GM18498 (cell line): ENCODE data around the gene SPAG16.
A peak's percentile ranks its signal among the peaks of the same experiment; 100 is the strongest.
"Not testable (repeated sequence)": the region's sequence is repeated elsewhere in the genome, so short reads cannot be mapped to it uniquely, and the experiment has no call there.

Experiments
- ATAC-seq: cut with Tn5 transposase; IDR thresholded peaks from one replicate; pipeline ENCODE4 v1.9.1; 2021; ENCODE audit warnings: mild to moderate bottlenecking, moderate library complexity; ENCODE audit not compliant: unreplicated experiment

The SPAG16 gene

GRCh38 chr2:213688133-213688532, 403.9 kb downstream of the SPAG16 start:
- ATAC-seq: no peak

GRCh38 chr2:213688825-213689224, 404.6 kb downstream of the SPAG16 start:
- not testable (repeated sequence) for ATAC-seq

GRCh38 chr2:213689585-213689984, 405.3 kb downstream of the SPAG16 start:
- ATAC-seq: no peak

- ATAC-seq: no peak
Observed at GRCh38 chr2:213691351-213691750, 407.1 kb downstream of the SPAG16 start.

GRCh38 chr2:213696442-213696841, 412.2 kb downstream of the SPAG16 start:
- peak; percentile 74 for ATAC-seq

GRCh38 chr2:213701365-213701764, 417.1 kb downstream of the SPAG16 start:
- not testable (repeated sequence) for ATAC-seq

- no peak for ATAC-seq
Observed at GRCh38 chr2:213703406-213704098, 419.3 kb downstream of the SPAG16 start.

GRCh38 chr2:213710164-213710563, 425.9 kb downstream of the SPAG16 start:
- no peak for ATAC-seq

GRCh38 chr2:213718411-213718810, 434.1 kb downstream of the SPAG16 start:
- not testable (repeated sequence) for ATAC-seq

- no peak for ATAC-seq
Observed at GRCh38 chr2:213722565-213722964, 438.3 kb downstream of the SPAG16 start.

- ATAC-seq: no peak
Observed at GRCh38 chr2:213723041-213723560, 438.8 kb downstream of the SPAG16 start.

GRCh38 chr2:213723707-213724106, 439.4 kb downstream of the SPAG16 start:
- no peak for ATAC-seq

GRCh38 chr2:213726101-213726500, 441.8 kb downstream of the SPAG16 start:
- no peak for ATAC-seq

GRCh38 chr2:213733893-213734292, 449.6 kb downstream of the SPAG16 start:
- ATAC-seq: peak; percentile 92

GRCh38 chr2:213740453-213740852, 456.2 kb downstream of the SPAG16 start:
- ATAC-seq: peak; percentile 88

- ATAC-seq: peak; percentile 89
Observed at GRCh38 chr2:213751446-213751845, 467.2 kb downstream of the SPAG16 start.

GRCh38 chr2:213752575-213752974, 468.3 kb downstream of the SPAG16 start:
- ATAC-seq: no peak

- no peak for ATAC-seq
Observed at GRCh38 chr2:213757525-213757924, 473.3 kb downstream of the SPAG16 start.

GRCh38 chr2:213763354-213763753, 479.1 kb downstream of the SPAG16 start:
- ATAC-seq: no peak

GRCh38 chr2:213763963-213764362, 479.7 kb downstream of the SPAG16 start:
- no peak for ATAC-seq

GRCh38 chr2:213764849-213765248, 480.6 kb downstream of the SPAG16 start:
- no peak for ATAC-seq

GRCh38 chr2:213766062-213766461, 481.8 kb downstream of the SPAG16 start:
- peak; percentile 37 for ATAC-seq

GRCh38 chr2:213766465-213766901, 482.2 kb downstream of the SPAG16 start:
- peak; percentile 96 for ATAC-seq
